PFSK-1 (cell line): ENCODE measurements around the gene NCOA7.

Experiments
- FOXP2 ChIP-seq: optimal IDR thresholded peaks from 2 replicates; pipeline ENCODE3; 2011; ENCODE audit warnings: borderline replicate concordance, control low read depth, inconsistent platforms; ENCODE audit not compliant: insufficient read depth; ENCODE audit errors: extremely low read length, extremely low read depth
- POLR2AphosphoS5 ChIP-seq: IDR thresholded peaks from 2 replicates; pipeline ENCODE4 v1.6.1; 2012; ENCODE audit warnings: low read depth, mild to moderate bottlenecking, control low read depth, low read length, moderate library complexity
- REST ChIP-seq, 2 experiments: IDR thresholded peaks; 2 replicates each; pipeline versions ENCODE4 v1.6.1 to v1.8.0; 2011 to 2012; ENCODE audit warnings: low read depth in 2 of 2, low read length in 2 of 2, control low read depth in 1 of 2, inconsistent platforms in 1 of 2, mild to moderate bottlenecking in 1 of 2, moderate library complexity in 1 of 2; ENCODE audit not compliant: insufficient read depth in 1 of 2
- SIN3A ChIP-seq: IDR thresholded peaks from 2 replicates; pipeline ENCODE4 v1.6.1; 2012; ENCODE audit warnings: mild to moderate bottlenecking, low read length, moderate library complexity, borderline replicate concordance; ENCODE audit not compliant: insufficient read depth
- TAF1 ChIP-seq: IDR thresholded peaks from 2 replicates; pipeline ENCODE4 v1.6.1; 2012; ENCODE audit warnings: low read length, control low read depth, borderline replicate concordance; ENCODE audit not compliant: insufficient read depth

Gene NCOA7

GRCh38 chr6:125831659-125832058, 40.9 kb downstream of the NCOA7 start:
- no peak for TF ChIP-seq REST (IDR thresholded peaks at IDR 0.05; ENCODE audit: insufficient read depth in 1 of 2, low read depth in 2 of 2, low read length in 2 of 2)
- no peak for TF ChIP-seq SIN3A

GRCh38 chr6:125832391-125833117, 41.8 kb downstream of the NCOA7 start:
- TF ChIP-seq REST (IDR thresholded peaks at IDR 0.05; ENCODE audit: insufficient read depth in 1 of 2, low read depth in 2 of 2, low read length in 2 of 2) (no peak), SIN3A (no peak), TAF1 (no peak), POLR2AphosphoS5 (no peak), FOXP2 (no peak)

- TF ChIP-seq POLR2AphosphoS5: no peak
- no peak for TF ChIP-seq SIN3A
- TF ChIP-seq REST (IDR thresholded peaks at IDR 0.05; ENCODE audit: insufficient read depth in 1 of 2, low read depth in 2 of 2, low read length in 2 of 2): no peak
- TF ChIP-seq FOXP2: no peak
- TF ChIP-seq TAF1: no peak
These were observed 43.6 kb downstream of the NCOA7 start for GRCh38 chr6:125834348-125834747.

GRCh38 chr6:125835221-125835744, 44.5 kb downstream of the NCOA7 start:
- TF ChIP-seq SIN3A: no peak
- no peak for TF ChIP-seq REST (IDR thresholded peaks at IDR 0.05; ENCODE audit: insufficient read depth in 1 of 2, low read depth in 2 of 2, low read length in 2 of 2)

GRCh38 chr6:125836466-125836865, 45.7 kb downstream of the NCOA7 start:
- no peak for TF ChIP-seq POLR2AphosphoS5
- no peak for TF ChIP-seq SIN3A
- no peak for TF ChIP-seq TAF1
- no peak for TF ChIP-seq REST (IDR thresholded peaks at IDR 0.05; ENCODE audit: insufficient read depth in 1 of 2, low read depth in 2 of 2, low read length in 2 of 2)
- TF ChIP-seq FOXP2: no peak
